HL-60 (cell line): Measurements from ENCODE around the gene COL13A1.

Experiments used
- GABPA ChIP-seq: IDR thresholded peaks from 2 replicates; pipeline ENCODE4 v1.6.1; 2012; ENCODE audit warnings: low read depth
- TF ChIP-seq, protein P1 (sequence below): IDR thresholded peaks from one replicate; pipeline ENCODE4 v1.5.1; 2011; ENCODE audit warnings: low read length, control low read depth, inconsistent platforms; ENCODE audit not compliant: insufficient read depth
- TF ChIP-seq, protein P2 (sequence below): IDR thresholded peaks from 2 replicates; pipeline ENCODE4 v1.6.1; 2012; ENCODE audit warnings: low read depth; ENCODE audit not compliant: insufficient replicate concordance

DNA sequence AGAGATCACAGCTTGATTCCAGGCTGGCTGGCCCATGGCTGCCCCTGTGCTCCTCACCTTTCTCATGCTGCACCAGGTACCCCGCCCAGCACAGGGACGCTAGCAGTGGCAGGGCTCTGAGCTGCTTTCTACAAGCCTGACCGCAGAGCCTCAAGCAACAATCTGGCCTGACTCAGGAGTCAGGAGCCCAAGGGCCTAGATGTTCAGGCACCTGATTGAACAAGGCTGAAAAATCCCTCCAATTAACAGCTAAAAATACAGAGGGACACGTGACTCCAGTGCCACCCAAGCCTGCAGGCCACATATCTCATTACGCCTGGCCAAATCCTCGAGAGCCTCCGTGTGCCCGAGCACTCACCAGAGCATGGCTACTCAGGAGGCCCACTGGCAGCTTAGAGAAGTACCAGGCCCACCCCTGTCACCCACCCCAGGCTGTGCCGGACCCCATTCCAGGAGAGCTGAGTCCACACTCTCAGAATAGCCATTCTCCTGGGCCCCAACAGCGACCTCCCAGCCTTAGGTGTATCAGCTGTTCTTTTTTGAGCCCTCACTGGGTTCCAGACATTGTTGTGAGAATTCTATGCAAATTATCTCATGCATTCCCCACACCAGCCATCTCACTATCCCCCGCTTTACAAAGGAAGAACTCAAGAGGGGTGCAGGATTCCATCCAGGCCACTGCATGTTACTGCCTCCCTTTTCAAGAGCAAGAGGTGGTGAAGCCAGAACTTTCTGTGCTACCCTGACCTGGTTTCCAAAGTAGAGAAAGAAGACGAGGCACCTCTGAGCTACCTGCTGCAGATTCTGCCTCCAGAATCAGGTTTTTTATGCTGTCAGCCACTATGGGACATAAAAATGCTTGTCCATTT lies 98.3 kb downstream of the COL13A1 start:
- TF ChIP-seq, protein P1, sequence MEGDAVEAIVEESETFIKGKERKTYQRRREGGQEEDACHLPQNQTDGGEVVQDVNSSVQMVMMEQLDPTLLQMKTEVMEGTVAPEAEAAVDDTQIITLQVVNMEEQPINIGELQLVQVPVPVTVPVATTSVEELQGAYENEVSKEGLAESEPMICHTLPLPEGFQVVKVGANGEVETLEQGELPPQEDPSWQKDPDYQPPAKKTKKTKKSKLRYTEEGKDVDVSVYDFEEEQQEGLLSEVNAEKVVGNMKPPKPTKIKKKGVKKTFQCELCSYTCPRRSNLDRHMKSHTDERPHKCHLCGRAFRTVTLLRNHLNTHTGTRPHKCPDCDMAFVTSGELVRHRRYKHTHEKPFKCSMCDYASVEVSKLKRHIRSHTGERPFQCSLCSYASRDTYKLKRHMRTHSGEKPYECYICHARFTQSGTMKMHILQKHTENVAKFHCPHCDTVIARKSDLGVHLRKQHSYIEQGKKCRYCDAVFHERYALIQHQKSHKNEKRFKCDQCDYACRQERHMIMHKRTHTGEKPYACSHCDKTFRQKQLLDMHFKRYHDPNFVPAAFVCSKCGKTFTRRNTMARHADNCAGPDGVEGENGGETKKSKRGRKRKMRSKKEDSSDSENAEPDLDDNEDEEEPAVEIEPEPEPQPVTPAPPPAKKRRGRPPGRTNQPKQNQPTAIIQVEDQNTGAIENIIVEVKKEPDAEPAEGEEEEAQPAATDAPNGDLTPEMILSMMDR, result no peak
- no peak for TF ChIP-seq GABPA
- TF ChIP-seq, protein P2, sequence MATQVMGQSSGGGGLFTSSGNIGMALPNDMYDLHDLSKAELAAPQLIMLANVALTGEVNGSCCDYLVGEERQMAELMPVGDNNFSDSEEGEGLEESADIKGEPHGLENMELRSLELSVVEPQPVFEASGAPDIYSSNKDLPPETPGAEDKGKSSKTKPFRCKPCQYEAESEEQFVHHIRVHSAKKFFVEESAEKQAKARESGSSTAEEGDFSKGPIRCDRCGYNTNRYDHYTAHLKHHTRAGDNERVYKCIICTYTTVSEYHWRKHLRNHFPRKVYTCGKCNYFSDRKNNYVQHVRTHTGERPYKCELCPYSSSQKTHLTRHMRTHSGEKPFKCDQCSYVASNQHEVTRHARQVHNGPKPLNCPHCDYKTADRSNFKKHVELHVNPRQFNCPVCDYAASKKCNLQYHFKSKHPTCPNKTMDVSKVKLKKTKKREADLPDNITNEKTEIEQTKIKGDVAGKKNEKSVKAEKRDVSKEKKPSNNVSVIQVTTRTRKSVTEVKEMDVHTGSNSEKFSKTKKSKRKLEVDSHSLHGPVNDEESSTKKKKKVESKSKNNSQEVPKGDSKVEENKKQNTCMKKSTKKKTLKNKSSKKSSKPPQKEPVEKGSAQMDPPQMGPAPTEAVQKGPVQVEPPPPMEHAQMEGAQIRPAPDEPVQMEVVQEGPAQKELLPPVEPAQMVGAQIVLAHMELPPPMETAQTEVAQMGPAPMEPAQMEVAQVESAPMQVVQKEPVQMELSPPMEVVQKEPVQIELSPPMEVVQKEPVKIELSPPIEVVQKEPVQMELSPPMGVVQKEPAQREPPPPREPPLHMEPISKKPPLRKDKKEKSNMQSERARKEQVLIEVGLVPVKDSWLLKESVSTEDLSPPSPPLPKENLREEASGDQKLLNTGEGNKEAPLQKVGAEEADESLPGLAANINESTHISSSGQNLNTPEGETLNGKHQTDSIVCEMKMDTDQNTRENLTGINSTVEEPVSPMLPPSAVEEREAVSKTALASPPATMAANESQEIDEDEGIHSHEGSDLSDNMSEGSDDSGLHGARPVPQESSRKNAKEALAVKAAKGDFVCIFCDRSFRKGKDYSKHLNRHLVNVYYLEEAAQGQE, result no peak
